ENCODE data around the gene HTR1D. TPM values are rescaled to one million over a fixed set of nuclear protein-coding genes. Genes with fewer than 3 reads are reported as not detected.

Gene HTR1D
- total RNA-seq, 3 donors from 2014 or later = 0.47 TPM; not detected in 2

DNA sequence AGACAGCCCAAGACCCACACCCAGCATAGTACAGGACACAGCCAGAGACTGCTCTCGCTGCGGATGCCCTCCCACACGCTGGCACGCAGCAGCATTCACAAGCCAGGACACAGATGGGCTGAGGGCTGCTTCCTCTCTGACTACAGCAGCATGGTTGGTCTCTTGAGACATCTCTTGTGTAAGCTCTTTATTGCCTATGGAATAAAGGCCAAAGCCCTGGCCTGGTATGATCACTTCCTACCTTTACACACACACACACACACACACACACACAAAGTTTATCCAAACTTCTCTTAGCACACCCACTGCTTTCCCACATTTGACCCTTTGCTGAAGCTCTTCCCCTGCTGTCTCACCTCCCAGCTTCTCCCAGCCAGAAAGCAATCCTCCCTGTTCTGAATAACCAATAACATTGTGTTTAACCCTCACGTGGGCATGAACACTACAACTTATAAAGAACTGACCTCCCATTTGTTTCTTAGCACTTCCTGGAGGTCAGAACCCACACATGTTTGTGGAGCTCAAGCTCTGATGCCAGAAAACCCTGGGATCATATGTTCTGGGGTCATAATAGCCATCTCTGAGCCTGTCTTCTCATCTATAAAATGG lies 47.5 kb downstream of the HTR1D start:
- no peaks in the 10 kb centered on the region for H3K36me3 ChIP-seq (ENCODE audit: low read depth)
- no peak overlapping the region for H3K4me3 ChIP-seq
- H3K4me1 ChIP-seq (ENCODE audit: low read depth) = peaks cover 31% of the 10 kb centered on the region
- DNase-seq = peak; percentile 50 to 77 (median 59)
- intact Hi-C loops (cut with DNase I, micrococcal nuclease) = loop anchor here in 1 of 2 donors (5.0 kb wide), 1 partner anchor 68 kb away; no protein-coding TSS in a partner anchor
- no peak for TF ChIP-seq CTCF (IDR thresholded peaks at IDR 0.05)
- ATAC-seq = peak; percentile 53
- H3K9me3 ChIP-seq = no peaks in the 10 kb centered on the region

- ATAC-seq (no peak), DNase-seq (no peak)
- peak overlapping the region; percentile 65 for H3K4me3 ChIP-seq
- no peak for TF ChIP-seq CTCF (IDR thresholded peaks at IDR 0.05)
- no peaks in the 10 kb centered on the region for H3K9me3 ChIP-seq
- H3K36me3 ChIP-seq (ENCODE audit: low read depth) = no peaks in the 10 kb centered on the region
- intact Hi-C loops (cut with DNase I, micrococcal nuclease) = loop anchor here in 1 of 2 donors (5.0 kb wide), 1 partner anchor 67 kb away; no protein-coding TSS in a partner anchor
- H3K4me1 ChIP-seq (ENCODE audit: low read depth) = peaks cover 28% of the 10 kb centered on the region
Observed at GRCh38 chr1:23169195-23169575, 48.1 kb downstream of the HTR1D start.

DNA sequence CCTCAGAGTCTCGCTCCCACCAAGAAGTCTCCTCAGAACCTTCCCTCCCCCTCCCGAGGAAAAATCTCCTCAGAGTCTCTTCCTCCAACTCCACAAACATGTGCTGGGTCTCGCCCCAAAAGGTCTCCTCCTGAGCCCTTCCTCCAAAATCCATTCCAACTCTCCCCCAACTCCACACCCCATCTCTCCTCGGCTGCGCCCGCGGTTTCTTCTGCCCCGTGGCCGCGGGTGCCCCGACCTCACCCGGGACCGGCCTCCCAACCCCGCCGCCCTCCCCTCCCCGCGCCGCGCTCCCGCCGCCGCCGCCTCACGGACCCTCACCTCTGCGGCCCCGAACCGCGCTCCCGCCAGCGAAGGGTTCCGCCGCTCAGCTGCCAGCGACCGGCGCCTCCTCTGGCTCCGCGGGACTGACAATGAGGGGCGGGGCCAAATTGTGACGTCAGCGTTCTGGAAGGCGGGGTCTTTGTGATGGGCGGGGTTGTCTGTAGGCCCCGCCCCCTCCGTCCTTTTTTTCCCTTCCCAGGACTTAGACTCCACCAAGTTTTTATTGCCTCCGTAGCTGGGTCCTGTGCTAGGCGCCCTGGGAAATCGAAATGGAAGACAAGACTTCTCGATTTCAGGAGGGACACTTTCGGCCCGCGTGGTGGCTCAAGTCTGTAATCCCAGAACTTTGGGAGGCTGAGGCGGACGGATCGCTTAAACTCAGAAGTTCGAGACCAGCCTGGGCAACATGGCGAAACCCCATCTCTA lies 48.7 kb downstream of the HTR1D start, which contains the start of gene LUZP1:
Gene LUZP1, minus strand, starts transcription at position 412 of the 750 bp plus-strand sequence.
- H3K4me3 ChIP-seq = peak within 1 kb of the TSS; percentile 65
- no peaks in the 10 kb centered on the region for H3K9me3 ChIP-seq
- peak; percentile 93 for ATAC-seq
- intact Hi-C loops (cut with DNase I, micrococcal nuclease) = loop anchor here in 1 of 2 donors (5.0 kb wide), 1 partner anchor 66 kb away; no protein-coding TSS in a partner anchor
- peak; percentile 91 to 93 (median 91) for DNase-seq
- peaks cover 31% of the 10 kb centered on the region for H3K4me1 ChIP-seq (ENCODE audit: low read depth)
- no peak for TF ChIP-seq CTCF (IDR thresholded peaks at IDR 0.05)
- H3K36me3 ChIP-seq (ENCODE audit: low read depth) = no peaks in the 10 kb centered on the region

DNA sequence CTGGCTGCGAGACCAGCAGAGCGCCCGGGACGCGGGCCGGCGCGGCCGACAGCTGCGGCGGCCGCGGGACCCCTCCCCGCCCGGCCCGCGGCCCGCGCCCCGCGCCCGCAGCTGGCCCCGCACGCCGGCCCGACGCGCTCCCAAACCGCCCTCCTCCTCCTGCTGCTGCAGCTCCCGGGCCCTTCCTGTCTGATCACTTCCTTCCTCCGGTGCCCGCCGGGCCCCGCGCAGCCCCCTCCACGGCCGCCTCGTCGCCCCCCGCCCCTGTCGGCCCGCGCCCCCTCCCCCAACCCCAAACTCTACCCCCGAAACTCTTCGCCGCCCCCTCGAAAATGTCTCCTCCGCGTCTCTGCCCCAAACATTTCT lies 49.2 kb downstream of the HTR1D start:
- intact Hi-C loops (cut with DNase I, micrococcal nuclease) = loop anchor here in 1 of 2 donors (5.0 kb wide), 1 partner anchor 66 kb away; no protein-coding TSS in a partner anchor
- ATAC-seq (peak; percentile 42), DNase-seq (peak; percentile 48 to 69 (median 59))
- H3K9me3 ChIP-seq = no peaks in the 10 kb centered on the region
- peaks cover 36% of the 10 kb centered on the region for H3K4me1 ChIP-seq (ENCODE audit: low read depth)
- H3K4me3 ChIP-seq = peak overlapping the region; percentile 65
- H3K36me3 ChIP-seq (ENCODE audit: low read depth) = no peaks in the 10 kb centered on the region
- no peak for TF ChIP-seq CTCF (IDR thresholded peaks at IDR 0.05)

DNA sequence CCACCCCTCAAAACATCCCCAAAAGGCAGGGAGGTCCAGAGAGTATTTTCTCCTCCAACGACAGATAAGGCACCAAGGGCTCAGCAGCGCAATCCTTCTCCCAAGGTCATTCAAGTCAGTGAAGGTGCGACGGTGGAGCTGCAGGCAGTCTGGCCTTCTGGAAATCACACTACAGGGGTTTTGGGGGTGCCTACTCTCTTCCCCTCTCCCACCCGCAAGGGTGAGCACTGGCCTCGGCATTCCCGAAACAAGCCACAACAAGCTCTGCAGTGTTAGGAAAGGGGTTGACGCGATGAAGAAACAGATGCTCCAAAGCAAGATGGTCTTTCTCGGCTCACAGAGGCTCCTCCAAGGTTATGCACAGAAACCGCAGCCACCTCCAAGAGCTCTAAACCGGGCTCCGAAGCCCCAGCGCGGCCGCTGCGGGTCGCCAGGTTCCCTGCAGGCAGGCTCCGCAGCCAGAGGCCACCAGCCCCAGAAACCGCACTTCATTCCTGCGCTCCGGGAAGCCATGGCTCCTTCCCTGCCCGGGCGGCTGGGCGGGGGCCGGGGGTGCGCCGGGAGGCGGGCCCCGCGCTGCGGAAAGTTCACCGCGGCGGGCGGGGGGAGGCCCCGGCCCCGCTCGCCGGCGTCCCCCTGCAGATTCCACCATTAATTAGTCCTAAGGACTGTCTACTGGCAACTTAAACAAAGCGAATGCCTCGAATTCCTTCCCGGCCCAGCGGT lies 49.8 kb downstream of the HTR1D start:
- H3K4me3 ChIP-seq = peak overlapping the region; percentile 65
- TF ChIP-seq CTCF (IDR thresholded peaks at IDR 0.05) = no peak
- peak; percentile 51 for ATAC-seq
- peaks cover 36% of the 10 kb centered on the region for H3K4me1 ChIP-seq (ENCODE audit: low read depth)
- no peaks in the 10 kb centered on the region for H3K36me3 ChIP-seq (ENCODE audit: low read depth)
- peak; percentile 63 to 78 (median 69) for DNase-seq
- intact Hi-C loops (cut with DNase I, micrococcal nuclease) = loop anchor here in 1 of 2 donors (5.0 kb wide), 1 partner anchor 65 kb away; no protein-coding TSS in a partner anchor
- H3K9me3 ChIP-seq = no peaks in the 10 kb centered on the region
